Osteoblast (primary cell): Measurements from ENCODE around the gene TCEAL3. TPM values are rescaled to one million over a fixed set of nuclear protein-coding genes. Genes with fewer than 3 reads are reported as not detected.
"Not testable (repeated sequence)": the region's sequence is repeated elsewhere in the genome, so short reads cannot be mapped to it uniquely, and the experiment has no call there.

Experiments
- DNase-seq: peaks from one replicate; pipeline ENCODE4 v3.0.0; 2011; ENCODE audit warnings: low spot score, mixed read lengths; ENCODE audit not compliant: insufficient read length; ENCODE audit errors: missing footprints
- H2AFZ ChIP-seq: 2 replicates; pipeline ENCODE4 v1.6.0; 2011; ENCODE audit warnings: mild to moderate bottlenecking, low read length
- H3K27ac ChIP-seq: 2 replicates; pipeline ENCODE4 v1.5.1; 2011; ENCODE audit warnings: mild to moderate bottlenecking, low read depth, low read length, moderate library complexity
- H3K27me3 ChIP-seq: 2 replicates; pipeline ENCODE4 v1.6.0; 2012; ENCODE audit warnings: mild to moderate bottlenecking, control low read depth, inconsistent platforms, low read length, moderate library complexity; ENCODE audit not compliant: insufficient read depth
- H3K36me3 ChIP-seq: 2 replicates; pipeline ENCODE4 v1.5.1; 2011; ENCODE audit warnings: mild to moderate bottlenecking, low read length, control low read depth, moderate library complexity; ENCODE audit not compliant: insufficient read depth
- H3K4me1 ChIP-seq: 2 replicates; pipeline ENCODE4 v1.5.1; 2011; ENCODE audit warnings: mild to moderate bottlenecking, low read length, control low read depth, moderate library complexity; ENCODE audit not compliant: insufficient read depth
- H3K4me2 ChIP-seq: 2 replicates; pipeline ENCODE4 v1.6.0; 2011; ENCODE audit warnings: mild to moderate bottlenecking, low read length; ENCODE audit not compliant: insufficient read depth
- H3K4me3 ChIP-seq: fragments of 200-600 bp; sonication (generic); 3 replicates; pipeline ENCODE4 v1.5.1; 2012; ENCODE audit warnings: mild to moderate bottlenecking, low read length, inconsistent platforms; ENCODE audit not compliant: insufficient read depth
- H3K79me2 ChIP-seq: 2 replicates; pipeline ENCODE4 v1.6.0; 2012; ENCODE audit warnings: mild to moderate bottlenecking, low read length, control low read depth, inconsistent platforms; ENCODE audit not compliant: insufficient read depth
- H3K9me3 ChIP-seq: 2 replicates; pipeline ENCODE4 v1.5.1; 2011; ENCODE audit warnings: low read depth, low read length, control low read depth
- H4K20me1 ChIP-seq: 2 replicates; pipeline ENCODE4 v1.6.0; 2012; ENCODE audit warnings: mild to moderate bottlenecking, low read length, control low read depth; ENCODE audit not compliant: insufficient read depth
- CTCF ChIP-seq: IDR thresholded peaks from 2 replicates; pipeline ENCODE4 v1.5.1; 2011; ENCODE audit warnings: mild to moderate bottlenecking, low read depth, low read length, moderate library complexity; ENCODE audit errors: extremely low read depth
- total RNA-seq: library from RNA; depleted of rRNA; stranded (reverse); fragments of >200 nt; gene quantifications from 2 replicates; pipeline ENCODE4 v1.2.3, GENCODE V29; 2012

TCEAL3 gene
- total RNA-seq, 1 donor: 13.0 TPM

GRCh38 chrX:103640401-103641155 is 32.8 kb downstream of the TCEAL3 start:
- TF ChIP-seq CTCF: no peak
- Histone ChIP-seq H3K27ac (peak overlapping the region; percentile 67), H3K27me3 (peaks cover 3% of the 10 kb centered on the region), H3K79me2 (no peaks in the 10 kb centered on the region), H3K4me2 (no peak overlapping the region), H3K9me3 (no peaks in the 10 kb centered on the region), H4K20me1 (no peaks in the 10 kb centered on the region), H3K4me3 (no peak overlapping the region), H3K36me3 (no peaks in the 10 kb centered on the region), H2AFZ (no peak overlapping the region), H3K4me1 (peaks cover 11% of the 10 kb centered on the region)
- DNase-seq: no peak

- no peak for TF ChIP-seq CTCF
Observed at GRCh38 chrX:103644125-103644524, 36.4 kb downstream of the TCEAL3 start.

GRCh38 chrX:103647630-103648029 is 39.9 kb downstream of the TCEAL3 start:
- DNase-seq: no peak
- no peaks in the 10 kb centered on the region for H3K9me3 ChIP-seq
- no peaks in the 10 kb centered on the region for H3K79me2 ChIP-seq
- no peaks in the 10 kb centered on the region for H3K27me3 ChIP-seq
- no peaks in the 10 kb centered on the region for H4K20me1 ChIP-seq
- H3K27ac ChIP-seq: no peak overlapping the region
- H3K36me3 ChIP-seq: no peaks in the 10 kb centered on the region
- H2AFZ ChIP-seq: no peak overlapping the region
- no peak for TF ChIP-seq CTCF
- H3K4me3 ChIP-seq: no peak overlapping the region
- H3K4me2 ChIP-seq: no peak overlapping the region
- no peaks in the 10 kb centered on the region for H3K4me1 ChIP-seq

More at GRCh38 chrX:103644125-103644524, 36.4 kb downstream of the TCEAL3 start:
- Histone ChIP-seq H2AFZ (no peak overlapping the region), H3K4me2 (no peak overlapping the region), H3K4me1 (peaks cover 8% of the 10 kb centered on the region), H3K4me3 (no peak overlapping the region), H3K27me3 (peaks cover 3% of the 10 kb centered on the region), H3K36me3 (no peaks in the 10 kb centered on the region), H3K79me2 (no peaks in the 10 kb centered on the region), H3K9me3 (no peaks in the 10 kb centered on the region), H3K27ac (no peak overlapping the region), H4K20me1 (no peaks in the 10 kb centered on the region)
- no peak for DNase-seq

DNA sequence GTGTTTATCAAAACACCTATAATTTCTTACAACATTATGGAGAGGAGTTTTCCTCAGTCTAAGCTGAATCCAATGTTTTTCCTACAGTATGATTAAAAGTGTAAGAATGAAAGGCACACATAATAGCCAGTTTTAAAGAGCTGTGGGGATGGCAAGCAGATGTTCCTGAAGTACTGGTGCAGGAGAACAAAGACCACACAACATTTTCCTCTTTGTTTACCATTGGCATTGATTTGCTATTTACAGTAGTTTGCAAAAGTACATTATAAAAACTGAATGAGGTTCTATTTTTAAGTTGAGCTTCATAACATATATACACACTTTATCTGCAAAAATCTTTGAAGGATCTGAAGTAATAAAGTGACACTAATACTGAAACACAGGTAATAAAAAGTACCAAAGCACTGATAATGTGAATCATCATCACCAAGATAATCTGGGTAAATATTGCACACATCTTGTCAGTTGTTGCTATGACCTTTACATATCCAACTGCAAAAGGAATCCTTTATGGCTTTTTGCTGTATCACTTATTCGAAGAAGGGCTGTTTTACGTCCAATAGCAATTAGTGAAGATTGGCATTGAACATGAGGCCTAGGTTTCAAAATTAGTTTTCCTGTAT is 43.5 kb downstream of the TCEAL3 start:
- no peak for DNase-seq
- no peaks in the 10 kb centered on the region for H3K9me3 ChIP-seq
- H3K79me2 ChIP-seq: no peaks in the 10 kb centered on the region
- H3K4me1 ChIP-seq: no peaks in the 10 kb centered on the region
- no peak overlapping the region for H3K27ac ChIP-seq
- H3K4me3 ChIP-seq: no peak overlapping the region
- H3K36me3 ChIP-seq: no peaks in the 10 kb centered on the region
- H3K27me3 ChIP-seq: no peaks in the 10 kb centered on the region
- no peak overlapping the region for H2AFZ ChIP-seq
- H3K4me2 ChIP-seq: no peak overlapping the region
- H4K20me1 ChIP-seq: no peaks in the 10 kb centered on the region
- no peak for TF ChIP-seq CTCF

DNA sequence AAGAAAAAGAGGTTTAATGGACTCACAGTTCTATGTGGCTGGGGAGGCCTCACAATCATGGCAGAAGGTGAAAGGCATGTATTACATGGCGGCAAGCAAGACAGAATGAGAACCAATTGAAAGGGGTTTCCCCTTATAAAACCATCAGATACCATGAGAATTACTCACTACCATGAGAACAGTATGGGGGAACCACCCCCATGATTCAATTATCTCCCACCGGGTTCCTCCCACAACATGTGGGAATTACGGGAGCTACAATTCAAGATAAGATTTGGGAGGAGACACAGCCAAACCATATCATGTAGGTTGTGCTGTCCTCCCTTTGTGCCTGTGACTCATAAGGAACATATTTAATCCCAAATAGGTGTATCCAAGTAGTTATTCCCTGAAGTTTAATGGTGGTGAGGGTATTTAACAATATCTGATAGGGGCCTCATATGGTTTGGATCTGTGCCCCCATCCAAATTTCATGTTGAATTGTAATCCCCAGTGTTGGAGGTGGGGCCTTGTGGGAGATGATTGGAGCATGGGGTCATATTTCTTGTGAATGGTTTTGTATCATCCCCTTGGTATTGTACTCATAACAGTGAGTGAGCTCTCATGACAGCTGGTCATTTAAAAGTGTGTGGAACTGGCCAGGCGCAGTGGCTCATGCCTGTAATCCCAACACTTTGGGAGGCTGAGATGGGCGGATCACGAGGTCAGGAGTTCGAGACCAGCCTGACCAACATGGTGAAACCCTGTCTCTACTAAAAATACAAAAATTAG is 47.7 kb downstream of the TCEAL3 start:
- H3K4me2 ChIP-seq, H3K27me3 ChIP-seq, H4K20me1 ChIP-seq, H3K4me3 ChIP-seq, H3K4me1 ChIP-seq, H2AFZ ChIP-seq, H3K79me2 ChIP-seq, H3K36me3 ChIP-seq, DNase-seq, H3K9me3 ChIP-seq: not testable (repeated sequence)
- H3K27ac ChIP-seq: peak overlapping the region; percentile 67
